Liver (tissue), 3 donors: ENCODE data around the gene NUCB2.

Experiments
- CTCF ChIP-seq: fragments of 150-350 bp; IDR thresholded peaks from 2 replicates; pipeline ENCODE4 v1.5.1; 2017; ENCODE audit warnings: improper control_type of control experiment, low read depth, low read length; ENCODE audit not compliant: missing input control
- MAX ChIP-seq: IDR thresholded peaks from 2 replicates; pipeline ENCODE4 v1.6.1; 2016; ENCODE audit warnings: antibody characterized with exemption
- REST ChIP-seq: IDR thresholded peaks from 2 replicates; pipeline ENCODE4 v1.6.1; 2016; ENCODE audit warnings: antibody characterized with exemption, mild to moderate bottlenecking
- TAF1 ChIP-seq: conservative IDR thresholded peaks from 2 replicates; pipeline ENCODE4 v1.6.1; 2016; ENCODE audit warnings: antibody characterized with exemption, mild to moderate bottlenecking
- donor health status: healthy.
- donor health status: healthy.

- TF ChIP-seq MAX = no peak
- TF ChIP-seq TAF1 = no peak
- no peak for TF ChIP-seq CTCF
- TF ChIP-seq REST = no peak
Observed at GRCh38 chr11:17256512-17256911, 20.0 kb upstream of the NUCB2 start.
